HG03520 (cell line): ENCODE data around the gene PPP2R1B.

Experiments
- ATAC-seq: cut with Tn5 transposase; IDR thresholded peaks from one replicate; pipeline ENCODE4 v1.9.1; 2021; ENCODE audit warnings: mild to moderate bottlenecking, moderate library complexity; ENCODE audit not compliant: unreplicated experiment

Gene PPP2R1B

DNA sequence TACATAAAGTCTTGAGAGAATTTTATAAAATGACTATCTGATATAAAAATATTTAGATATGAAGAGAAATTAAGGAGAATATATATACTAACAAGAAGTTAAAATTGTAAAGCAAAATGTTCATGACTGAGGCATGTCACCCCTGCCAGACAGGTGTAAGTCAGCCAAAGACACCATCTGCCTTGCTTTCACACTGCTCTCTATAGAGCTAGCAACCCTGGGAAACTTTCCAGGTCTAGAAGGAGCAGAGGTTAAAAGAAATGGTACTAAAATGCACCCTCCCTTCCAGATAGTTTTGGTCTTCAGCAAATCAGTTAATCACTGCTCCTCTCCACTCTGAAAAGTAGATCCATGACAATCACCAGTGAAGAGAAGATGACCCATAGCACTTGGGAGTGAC is 16.5 kb downstream of the PPP2R1B start:
- ATAC-seq = no peak

DNA sequence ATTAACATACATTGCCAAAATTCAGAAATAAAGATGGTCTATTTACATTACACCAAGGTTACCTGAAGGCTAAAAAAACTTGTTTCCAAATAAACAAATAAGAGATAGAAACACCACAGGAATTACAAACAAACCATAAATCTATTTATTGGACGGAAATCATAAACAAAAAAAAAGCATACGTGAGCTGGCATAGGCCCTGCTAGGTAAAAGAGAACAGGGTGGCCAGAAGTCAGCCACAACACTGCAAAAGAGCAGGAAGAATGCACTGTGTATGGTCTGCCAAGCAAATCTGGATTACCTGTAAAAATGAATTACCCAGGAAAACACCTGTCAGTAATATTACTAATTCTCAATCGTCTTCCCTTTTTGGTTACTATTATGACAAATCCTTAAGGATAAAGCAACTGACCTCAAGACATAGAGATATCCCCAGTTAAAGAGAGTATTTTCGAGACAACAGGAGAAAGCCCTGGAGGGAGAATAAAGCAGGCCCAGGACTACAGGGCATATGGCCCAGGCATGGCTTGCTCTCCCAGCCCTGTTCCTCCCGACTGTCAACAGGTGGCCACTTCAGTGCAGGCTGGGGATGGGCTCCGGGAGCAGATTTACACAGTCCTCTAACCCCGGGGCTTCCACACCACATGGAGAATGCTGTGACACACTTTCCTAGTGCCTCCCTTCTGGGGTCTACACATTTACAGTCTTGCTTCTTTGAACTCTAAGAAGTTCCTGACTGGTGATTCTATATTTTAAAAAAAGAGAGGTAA is 18.0 kb downstream of the PPP2R1B start:
- no peak for ATAC-seq

DNA sequence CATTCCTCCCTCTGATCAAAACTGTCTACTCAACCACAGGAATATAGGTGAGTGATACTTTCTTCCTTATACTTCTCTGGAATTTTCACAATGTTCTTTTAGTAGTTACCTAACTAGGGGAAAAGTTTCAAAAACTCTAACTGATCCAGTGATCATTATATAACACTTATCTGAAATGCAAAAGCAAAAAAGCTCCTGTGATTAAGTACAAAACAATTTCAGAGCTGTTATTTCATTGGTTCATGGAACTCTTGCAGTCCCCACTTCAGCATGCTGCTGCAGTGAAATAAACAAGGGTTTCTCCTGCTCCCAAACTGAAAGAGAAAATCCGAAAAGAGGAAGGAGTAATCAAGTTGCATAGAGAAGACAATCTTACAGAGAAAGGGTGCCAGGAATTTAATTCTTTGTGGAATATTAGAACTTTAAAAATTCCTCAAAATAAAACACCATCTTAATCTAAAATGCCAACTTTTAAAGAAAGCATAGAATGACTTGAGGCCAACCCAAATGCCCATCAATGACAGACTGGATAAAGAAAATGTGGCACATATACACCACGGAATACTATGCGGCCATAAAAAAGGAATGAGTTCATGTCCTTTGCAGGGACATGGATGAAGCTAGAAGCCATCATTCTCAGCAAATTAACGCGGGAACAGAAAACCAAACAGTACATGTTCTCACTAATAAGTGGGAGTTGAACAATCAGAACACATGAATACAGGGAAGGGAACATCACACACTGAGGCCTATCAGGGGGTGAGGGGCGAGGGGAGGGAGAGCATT is 20.3 kb downstream of the PPP2R1B start:
- no peak for ATAC-seq

DNA sequence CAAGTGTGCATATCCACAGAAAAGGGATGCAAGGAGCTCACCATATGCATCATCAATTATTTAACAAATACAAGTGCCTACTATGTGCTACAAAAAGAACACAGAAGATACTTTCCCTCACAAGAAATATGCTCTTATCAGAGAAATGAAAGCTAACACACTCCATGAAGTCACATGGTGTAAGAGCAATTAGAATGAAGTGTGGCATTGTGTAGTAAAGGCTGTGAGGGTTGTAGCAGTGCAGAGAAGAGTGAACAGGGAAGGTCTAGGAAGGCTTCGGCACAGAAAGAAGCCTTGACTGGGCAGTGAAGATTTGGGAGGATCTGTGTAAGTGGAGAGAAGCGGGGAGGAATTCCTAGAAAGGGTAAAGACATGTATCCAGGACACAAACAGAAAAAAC is 22.5 kb downstream of the PPP2R1B start:
- ATAC-seq = no peak

DNA sequence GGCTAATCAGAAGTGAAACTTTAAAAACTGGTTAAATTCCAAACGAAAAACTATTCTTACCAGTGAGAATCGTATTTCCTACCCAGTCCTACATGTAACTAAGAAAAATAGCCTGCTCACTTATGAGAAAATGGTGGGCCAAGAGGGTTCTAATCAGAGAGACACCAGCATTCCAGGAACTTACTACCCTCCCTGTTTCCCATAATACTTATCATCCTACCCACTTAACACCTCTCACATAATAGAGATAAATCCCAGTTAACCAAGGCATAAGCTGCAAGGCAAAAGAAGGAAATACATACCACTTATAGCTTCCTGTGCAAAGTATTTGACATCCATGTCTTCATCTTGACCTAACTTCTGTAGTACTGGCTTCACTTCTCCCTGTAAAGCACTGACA is 24.4 kb downstream of the PPP2R1B start:
- ATAC-seq = no peak

DNA sequence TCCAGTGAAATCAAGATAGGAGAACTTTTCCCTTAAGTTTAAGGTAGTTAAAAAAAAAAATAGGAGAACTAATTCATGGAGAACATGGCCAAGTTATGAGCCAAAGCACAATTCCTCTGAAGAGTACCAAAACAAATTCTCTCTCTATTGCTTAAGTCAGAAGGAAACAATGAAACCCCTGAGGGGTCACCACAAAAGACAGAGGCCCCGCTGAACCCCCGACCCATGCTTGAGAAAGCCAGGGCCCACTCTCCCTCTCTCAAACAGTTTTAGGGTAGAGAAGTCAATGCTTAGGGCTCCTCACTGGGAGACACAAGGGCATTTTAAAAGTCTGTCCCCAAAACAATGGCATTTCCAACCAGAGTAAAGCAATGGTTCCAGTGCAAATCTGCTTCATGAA is 26.9 kb downstream of the PPP2R1B start:
- no peak for ATAC-seq

DNA sequence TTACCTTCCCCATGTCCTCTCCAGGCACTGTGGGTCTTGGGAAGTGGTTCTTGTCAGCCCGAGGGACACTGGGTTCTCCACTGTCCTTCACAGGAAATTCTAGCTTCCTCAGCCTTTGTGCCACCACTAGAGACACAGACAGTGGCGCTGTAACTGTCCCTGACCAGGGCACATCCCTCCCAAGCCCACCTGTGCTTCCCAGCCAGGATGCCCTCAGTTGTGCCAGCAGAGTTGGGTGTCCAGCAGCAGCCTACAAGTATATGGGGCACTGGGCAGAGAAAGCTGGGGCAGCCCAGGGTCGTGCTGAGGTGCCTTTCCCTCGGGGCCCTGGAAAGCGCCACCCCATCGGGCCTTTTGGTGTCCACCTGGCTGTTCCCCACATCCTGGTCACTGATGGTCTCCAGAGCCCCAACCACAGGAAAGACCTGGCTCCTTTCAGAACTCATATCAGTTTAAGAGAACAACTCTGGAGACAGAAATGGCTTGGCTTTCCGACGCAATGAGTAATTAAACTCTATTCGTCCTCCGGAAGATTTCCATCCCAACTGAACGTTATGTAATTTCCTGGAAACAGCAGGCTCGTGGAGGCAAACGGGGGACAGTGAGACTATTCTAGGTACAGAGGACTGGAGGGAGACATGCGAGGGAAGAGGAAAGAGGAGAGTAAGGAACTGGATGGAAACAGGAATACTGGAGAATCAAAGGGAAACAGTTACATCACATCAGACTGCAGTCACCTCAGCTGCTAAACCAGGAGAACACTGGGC is 28.6 kb downstream of the PPP2R1B start:
- no peak for ATAC-seq

DNA sequence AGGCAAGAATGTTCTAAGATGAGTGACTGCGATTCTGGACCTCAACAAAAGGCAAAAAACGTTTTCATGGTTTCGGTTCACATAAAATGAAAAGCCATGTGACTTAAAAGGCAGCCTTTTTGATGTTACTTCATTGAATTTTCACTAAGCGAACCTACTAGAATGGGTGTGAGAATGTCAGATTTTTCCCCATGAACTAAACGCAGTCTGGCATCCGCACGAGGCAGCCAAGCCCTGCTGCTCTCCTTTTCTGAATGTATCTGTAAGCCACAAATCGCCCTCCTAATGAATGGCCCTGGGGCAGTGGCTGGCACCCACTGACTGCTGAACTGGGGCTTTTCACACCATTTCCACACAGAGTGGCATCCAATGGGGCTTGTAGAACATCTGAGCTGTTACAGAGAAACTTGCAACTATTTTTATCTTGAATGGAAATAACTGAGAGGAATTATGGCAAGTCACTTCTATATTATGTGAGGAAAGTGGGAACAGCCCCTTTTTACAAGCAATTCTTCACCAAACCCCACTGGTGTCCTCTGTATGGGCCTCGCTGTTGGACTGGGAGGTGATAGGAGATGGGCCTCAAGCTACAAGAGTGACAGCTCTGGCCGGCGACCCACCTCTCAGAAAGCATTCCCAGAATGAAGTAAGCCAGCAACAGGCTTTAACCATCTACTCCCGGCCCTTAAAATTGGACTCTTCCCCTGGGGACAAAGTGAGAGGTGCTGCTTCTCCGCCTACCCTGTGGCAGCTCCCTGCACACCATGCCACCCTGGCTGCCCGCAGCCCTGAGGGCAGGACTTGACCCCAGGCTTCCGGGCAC is 29.4 kb downstream of the PPP2R1B start:
- ATAC-seq = no peak

DNA sequence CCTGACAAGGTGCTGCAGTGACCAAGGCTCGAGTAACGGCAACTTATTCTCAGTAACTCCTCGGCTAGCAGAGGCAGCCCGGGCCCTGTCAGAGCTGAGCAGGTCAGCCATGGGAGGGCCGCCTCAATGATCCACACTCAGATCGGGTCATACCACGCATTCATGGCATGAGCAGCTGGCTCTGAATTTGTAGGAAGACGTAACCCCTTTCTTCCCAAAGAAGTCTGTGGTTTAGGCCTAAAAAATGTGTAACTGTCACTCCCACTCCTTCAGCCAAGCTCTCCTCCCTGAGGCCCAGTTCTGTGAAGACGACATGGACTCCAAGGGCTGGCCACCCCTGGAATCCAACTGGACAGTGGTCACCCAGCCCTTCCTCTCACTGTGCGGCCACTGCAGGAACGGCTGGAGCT is 30.0 kb downstream of the PPP2R1B start:
- no peak for ATAC-seq

DNA sequence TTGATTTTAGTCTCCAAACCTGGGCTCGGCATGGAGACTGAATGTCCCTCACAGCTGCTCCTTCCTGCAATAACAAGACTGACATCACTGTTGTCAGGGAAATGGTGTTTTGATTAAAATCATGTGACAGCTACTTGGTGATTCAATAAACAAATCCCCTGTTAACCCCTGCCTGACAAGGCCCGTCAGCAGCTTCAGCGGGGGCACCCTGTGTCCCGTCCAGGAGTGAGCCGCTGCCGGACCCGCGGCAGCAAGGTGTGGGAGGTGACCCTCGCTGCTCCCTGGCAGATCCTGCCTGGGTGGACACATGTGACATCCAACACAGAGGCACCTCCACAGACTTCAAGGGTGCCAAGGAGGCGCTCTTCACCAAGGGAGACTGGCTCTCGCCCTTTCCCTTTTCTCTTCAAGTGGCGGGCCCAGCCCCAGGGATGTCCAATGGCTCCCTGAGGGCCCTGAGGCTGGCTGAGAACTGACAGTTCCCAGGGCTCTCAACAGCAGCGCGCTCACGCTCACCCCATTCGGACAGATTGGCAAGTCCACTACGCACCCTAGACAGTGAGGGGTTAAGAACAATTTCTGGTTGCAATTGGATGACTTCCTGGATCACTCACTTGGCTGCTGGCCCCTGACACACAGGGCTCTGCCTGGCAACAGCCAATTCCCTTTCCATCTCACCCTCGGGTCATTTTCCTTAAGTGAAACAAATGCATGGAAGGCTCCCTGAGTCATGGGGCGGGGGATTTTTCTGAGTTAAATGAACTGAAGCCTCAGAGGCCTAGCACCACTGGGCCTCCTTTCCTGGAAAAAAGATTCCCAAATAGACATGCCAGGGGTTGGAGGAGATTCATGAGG is 30.7 kb downstream of the PPP2R1B start:
- ATAC-seq = no peak

DNA sequence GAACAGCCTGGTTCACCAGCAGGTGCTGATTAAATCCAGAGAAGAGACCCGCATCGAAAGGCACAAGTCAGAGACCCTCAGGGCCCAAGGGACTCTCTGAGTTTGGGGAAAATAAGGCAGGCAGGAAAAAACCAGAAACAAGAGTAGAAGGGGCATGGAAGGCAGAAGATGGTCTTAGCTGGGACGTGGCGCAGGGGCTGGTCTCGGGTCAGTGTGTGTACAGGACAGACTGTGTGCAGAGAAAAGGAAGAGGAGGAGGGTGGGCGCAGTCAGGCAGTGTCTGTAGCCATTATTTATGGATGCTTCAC is 31.3 kb downstream of the PPP2R1B start:
- ATAC-seq = no peak

DNA sequence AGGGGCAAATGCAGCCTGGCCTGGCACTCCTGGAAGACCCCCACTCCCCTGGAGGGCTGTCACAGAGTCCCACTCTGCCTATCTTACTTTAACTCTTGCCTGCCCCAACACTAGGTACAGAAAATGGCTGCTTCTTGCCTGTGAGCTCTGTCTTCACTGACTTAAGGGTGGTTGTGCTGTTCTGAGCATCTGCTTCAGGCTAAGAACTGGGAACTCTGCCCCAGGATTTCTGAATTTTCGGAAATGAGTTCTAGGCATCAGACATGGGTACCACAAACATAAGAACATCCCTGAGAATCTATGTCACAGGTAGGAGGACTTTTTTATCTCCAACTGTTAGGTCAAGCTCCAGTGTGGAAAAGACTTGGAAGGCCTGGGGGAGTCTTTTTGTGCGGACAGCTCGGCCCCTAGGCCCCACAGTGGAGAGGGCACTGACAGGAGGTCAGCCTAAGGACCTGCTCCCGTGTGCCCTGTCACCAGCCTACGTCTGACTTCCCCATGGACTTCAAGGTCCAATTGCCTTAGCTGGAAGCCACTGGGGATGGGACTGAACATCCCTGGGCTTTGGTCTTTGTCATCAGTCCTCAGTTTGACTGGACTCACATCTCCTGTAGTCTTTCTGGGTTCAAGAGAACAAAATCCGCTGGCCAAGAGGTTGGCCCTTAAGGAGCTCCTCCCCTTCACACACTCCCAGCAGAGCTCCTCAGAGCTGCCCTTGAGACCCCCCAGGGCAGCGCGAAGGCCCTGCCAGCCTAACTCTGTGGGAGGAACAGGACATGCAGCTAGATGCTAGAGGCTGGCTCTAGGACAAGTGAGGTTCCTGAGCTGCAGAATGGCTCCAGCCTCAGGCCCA is 31.9 kb downstream of the PPP2R1B start:
- no peak for ATAC-seq

DNA sequence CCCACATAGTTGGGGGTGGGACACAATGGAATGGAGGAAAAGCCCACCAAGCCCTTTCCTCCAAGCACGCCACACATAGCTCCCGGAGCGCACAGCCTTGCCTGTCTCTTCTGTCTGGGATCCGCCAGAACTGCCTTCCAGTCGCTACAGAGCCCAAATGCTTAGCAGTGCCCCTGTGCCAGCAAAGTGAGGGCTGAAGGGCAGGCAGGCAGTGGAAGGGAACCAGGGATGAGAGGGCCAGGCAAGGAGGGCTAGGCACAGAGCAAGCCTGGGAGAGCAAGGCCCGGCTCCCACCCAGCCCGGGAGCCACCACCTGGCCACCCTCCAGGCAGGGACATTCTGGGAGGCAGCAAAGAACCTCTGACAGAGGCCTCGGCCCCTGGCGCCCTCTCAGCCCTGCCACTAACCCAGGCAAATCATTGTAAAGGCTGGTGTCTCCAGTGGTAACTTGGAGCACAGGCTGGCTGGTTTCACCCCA is 32.5 kb downstream of the PPP2R1B start:
- ATAC-seq = no peak

DNA sequence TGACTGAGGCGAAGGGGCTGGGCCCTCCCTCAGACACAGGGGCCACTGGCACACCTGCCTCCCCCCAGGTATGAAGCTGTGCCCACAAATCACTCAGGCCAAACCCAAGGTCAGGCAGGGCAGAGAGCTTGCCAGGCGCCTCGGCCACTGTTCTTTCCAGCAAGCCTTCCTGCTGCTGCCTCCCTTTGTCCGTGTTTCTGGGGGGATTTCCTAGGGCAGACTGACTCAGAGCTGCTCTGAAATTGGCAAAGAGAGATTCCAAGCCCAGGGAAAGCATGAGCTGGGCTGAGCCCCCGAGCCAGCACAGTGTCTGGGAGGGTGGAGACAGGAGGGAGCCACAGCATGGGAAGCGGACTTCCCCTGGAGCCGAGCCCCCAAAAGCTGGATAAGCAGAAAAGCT is 33.2 kb downstream of the PPP2R1B start:
- no peak for ATAC-seq

DNA sequence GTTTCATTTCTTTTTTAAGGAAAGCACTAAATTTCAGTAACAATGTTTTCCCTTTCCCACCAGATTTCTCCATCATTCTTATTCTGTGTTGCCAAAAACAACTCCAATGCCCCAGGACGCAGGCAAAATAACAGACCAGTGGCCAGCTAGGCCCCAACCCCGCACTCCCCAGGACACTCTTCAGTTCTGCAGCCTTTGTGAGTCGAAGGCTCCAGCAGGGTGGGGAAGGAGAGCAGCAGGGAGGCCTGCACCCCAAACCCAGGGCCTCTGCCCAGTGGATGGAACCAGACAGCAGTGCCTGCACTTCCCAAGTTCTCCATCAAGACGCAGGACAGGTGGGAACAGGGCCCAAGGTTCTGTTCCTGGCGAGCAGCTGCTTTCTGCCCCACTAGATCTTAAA is 34.4 kb downstream of the PPP2R1B start:
- ATAC-seq = no peak

DNA sequence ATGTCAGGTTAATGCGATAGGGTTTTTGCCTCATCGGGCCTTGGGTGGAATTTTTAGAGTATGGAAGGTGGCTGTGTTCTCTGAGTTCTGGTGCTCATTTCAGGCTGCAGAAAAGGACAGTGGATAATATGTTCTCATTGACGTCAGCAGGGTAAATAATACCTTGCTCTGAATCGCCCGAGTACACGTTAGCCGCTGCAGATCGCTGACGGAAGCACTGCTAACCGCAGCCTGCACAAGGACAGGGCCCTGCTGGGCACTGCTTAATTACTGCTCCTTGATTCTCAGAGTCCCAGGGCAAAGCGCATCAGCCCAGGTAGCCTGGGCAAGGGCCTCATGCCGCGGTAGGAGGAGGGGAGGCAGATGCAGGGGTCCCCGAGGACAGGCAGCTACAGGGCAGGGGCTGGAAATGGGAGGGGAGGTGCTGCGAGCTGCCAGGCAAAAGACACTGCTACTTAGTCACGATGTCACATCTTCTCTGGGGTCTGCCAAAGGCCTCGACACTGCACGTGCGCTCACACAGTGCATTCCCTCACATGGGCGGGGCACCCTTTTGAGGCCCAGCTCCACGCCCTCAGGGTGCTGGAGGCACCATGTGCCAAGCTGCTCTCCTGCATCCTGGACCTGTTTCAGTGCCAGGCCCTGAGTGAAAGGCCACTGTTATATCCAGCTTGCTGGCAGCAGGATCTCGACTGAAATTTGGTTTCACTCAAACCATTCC is 35.2 kb downstream of the PPP2R1B start:
- ATAC-seq = no peak

DNA sequence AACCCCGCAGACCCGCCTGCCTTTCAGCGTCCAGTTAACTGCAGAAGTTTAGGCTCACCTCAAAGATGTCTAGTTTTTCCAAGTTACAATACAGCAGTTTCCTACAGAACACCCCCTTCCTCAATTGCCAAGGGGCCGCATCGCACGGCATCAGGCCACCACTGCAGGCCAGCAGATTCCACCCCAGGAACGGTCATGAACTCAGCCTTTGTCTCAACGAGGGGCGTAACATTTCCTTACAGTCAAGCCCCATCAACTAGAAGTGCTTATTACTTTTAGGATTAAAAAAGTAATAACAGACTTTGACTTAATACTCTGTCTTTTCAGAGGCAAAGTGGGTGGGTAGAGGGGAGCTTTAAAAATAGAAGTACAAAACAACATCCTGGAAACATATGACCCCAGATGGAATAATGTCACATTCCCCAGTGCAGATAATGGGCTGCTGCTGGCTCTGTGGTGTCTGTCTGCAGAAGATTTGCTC is 36.3 kb downstream of the PPP2R1B start:
- ATAC-seq = no peak
